HG02981 (cell line): ENCODE measurements around the gene TERB1.
A peak's percentile ranks its signal among the peaks of the same experiment; 100 is the strongest.
"Not testable (repeated sequence)": the region's sequence is repeated elsewhere in the genome, so short reads cannot be mapped to it uniquely, and the experiment has no call there.

Experiments used
- ATAC-seq: cut with Tn5 transposase; IDR thresholded peaks from one replicate; pipeline ENCODE4 v1.9.1; 2021; ENCODE audit warnings: mild to moderate bottlenecking, moderate library complexity; ENCODE audit not compliant: unreplicated experiment

TERB1 gene

GRCh38 chr16:66830422-66831404 lies 29.3 kb upstream of the TERB1 start, which contains the start of gene NAE1:
Gene NAE1 (minus strand): TSS chr16:66830976. CDS start chr16:66830899, 77 bp downstream.
- peak; percentile 91 for ATAC-seq

DNA sequence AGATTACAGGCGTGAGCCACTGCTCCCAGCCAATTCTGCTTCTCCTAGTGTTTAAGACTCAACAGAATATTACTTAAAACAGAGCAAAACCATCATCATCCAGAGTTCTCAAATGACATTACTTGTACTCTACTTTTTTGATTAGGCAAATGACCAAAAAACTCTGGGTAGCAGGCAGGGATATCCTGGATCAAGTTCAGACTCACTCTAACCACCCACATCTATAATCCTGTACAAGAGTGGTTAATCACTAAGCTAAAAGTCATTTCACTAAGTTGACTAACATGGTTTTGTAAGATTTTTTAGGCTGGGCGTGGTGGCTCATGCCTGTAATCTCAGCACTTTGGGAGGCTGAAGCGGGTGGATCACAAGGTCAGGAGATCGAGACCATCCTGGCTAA lies 22.6 kb upstream of the TERB1 start:
- ATAC-seq, result no peak

DNA sequence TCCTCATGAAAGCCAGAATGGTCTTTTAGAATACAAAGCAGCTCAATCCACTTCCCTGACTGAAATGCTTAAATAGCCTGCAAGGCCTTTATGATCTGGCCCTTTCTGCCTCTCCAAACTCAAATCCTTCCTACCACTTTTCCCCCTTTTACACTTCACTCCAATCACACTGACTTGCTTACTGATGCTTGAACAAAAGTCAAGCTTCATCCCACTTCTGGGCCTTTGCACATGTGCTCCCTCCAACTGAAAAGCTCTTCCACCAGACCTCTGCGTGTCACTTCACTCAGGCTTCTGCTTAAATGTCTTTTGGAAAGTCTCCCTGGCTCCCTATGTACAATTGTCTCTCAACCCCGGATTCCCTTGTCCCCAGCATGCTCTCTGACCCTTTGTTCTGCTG lies 13.3 kb upstream of the TERB1 start:
- no peak for ATAC-seq

DNA sequence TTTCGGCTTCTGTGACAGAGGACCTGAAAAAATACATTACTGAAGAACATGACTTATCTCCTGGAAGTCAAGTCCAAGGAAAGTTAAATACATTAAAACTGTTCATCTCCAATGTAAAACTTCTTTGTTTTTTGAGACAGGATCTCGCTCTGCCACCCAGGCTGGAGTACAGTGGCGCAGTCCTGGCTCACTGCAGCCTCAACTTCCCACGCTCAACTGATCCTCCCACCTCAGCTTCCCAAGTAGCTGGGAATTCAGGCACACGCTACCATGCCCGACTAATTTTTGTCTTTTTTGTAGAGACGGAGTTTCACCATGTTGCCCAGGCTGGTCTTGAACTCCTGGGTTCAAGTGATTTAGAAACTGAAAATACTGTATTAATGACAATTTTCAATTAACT lies 9.7 kb upstream of the TERB1 start:
- no peak for ATAC-seq

DNA sequence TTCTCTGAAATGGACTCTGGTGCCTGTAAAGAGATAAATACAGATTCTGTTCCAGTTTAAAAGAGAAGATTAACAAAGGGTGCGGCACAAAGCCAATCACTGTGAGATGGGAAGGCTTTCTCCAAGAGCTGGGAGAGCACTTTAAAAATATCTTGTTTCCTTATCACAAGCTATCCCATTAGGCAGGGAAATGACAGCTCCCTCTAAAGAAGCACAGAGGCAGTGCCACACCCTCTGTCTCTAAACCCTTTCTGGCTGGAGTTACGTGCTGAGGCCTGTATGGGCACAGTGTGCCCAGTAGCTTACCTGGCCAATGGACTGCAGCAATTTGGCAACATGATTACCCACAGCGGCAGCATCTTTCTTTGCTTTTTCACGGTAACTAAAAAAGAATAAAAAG lies 9.0 kb upstream of the TERB1 start:
- ATAC-seq, result no peak

GRCh38 chr16:66809765-66810164 lies 8.4 kb upstream of the TERB1 start:
- no peak for ATAC-seq

DNA sequence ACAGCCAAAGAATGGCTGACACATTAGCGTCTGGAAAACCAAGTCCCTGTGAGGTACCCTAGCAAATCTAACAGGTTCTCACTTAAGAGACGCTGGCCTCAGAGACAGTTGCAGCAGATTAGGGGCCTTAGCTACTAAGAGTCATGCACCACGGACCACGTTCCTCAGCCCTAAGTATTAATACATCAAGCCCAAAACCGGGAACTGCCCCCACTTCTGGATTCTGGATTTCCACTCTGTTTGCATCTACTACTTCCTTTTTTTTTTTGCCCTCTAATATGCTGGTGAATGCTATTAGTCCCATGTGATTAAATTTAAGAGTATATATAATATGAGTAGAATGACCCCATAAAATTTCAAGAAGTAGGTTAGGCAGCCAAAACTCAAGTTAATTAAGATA lies 775 bp upstream of the TERB1 start:
- no peak for ATAC-seq

DNA sequence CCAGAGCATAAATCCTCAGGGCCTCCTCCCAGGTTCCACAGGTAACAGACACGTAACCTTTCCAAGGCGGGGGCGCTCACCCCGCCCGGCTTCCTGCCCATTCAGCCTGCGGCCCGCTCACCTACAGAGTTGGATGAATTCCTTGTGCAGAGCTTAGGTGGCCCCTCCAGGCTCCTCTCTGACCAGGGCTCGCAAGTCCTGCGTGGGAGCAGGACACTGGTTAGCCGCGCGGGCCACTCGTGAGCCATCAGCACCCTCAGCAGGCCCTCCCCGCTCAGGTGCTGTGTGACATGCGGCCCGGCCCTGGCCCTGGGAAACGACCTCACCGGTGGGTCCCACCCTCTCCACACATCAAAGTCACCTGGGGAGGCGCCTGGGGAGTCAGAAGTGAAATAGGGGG lies 528 bp downstream of the TERB1 start:
- ATAC-seq, result no peak

DNA sequence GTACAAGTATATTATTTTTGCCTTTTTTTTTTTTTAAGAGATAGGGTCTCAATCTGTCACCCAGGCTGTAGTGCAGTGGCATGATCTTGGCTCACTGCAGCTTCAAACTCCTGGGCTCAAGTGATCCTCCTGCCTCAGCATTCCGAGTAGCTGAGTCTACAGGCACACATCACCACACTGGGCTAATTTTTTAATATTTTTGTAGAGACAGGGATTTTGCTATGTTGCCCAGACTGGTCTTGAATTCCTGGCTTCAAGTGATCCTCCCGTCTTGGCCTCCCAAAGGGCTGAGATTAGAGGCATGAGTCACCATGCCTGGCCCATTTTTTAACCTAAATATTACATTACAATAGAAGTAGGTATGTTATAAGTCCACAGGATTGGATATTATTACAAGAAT lies 3.2 kb downstream of the TERB1 start:
- no peak for ATAC-seq

DNA sequence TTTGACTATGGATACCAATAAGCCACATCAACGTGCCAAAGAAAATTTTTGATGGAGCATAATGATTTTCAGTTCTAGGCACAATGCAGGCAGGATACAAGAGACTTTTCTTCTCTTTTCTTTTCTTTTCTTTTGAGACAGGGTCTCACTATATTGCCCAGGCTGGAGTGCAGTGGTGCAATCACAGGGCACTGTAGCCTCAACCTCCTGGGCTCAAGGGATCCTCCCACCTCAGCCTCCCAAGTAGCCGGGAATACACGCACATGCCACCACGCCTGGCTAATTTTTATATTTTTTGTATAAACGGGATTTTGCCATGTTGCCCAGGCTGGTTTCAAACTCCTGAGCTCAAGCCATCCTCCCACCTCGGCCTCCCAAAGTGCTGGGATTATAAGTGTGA lies 7.4 kb downstream of the TERB1 start:
- not testable (repeated sequence) for ATAC-seq

- ATAC-seq, result no peak
Observed at GRCh38 chr16:66790130-66790733, 11.2 kb downstream of the TERB1 start.

DNA sequence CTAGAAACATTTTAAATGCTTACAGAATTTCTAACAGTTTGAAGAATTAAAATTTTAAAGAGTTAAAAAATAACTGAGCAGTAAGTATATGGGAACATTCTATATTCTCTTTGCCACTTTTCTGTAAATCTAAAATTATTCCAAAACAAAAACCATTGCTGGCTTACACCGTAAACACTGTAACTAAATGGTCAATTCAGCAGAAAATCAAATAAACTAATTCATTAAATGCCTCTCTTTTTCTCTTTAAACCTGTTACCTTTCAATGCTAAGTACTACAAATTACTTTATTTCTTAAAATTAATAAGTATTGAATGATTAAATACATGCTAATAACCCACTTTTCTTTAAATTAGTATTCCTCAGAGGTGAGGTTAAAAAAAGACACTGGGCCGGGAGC lies 14.0 kb downstream of the TERB1 start:
- no peak for ATAC-seq

- no peak for ATAC-seq
Observed at GRCh38 chr16:66786551-66786950, 14.8 kb downstream of the TERB1 start.

DNA sequence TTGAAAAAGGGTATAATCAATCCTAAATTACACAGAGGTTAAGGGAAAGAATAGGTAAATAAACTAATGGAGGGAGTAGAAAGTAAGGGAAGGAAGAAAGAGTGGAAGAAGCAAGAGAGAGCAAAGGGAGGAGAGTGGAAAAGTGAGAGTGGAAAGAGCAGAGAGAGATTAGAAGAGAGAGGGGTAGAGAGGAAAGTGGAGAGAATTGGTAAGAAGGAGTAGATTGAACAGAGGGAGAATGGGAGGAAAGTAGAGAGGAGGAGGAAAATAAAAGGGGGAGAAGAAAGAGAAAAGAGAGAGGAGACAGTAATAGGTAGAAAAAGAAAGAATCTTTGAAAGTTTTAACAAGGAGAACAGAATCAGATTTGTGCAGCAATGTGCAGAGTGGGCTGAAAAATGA lies 24.9 kb downstream of the TERB1 start:
- ATAC-seq, result no peak

- no peak for ATAC-seq
Observed at GRCh38 chr16:66774981-66775380, 26.4 kb downstream of the TERB1 start.

- no peak for ATAC-seq
Observed at GRCh38 chr16:66758086-66758485, 43.3 kb downstream of the TERB1 start.

GRCh38 chr16:66754819-66755218 lies 46.6 kb downstream of the TERB1 start:
- ATAC-seq, result no peak

GRCh38 chr16:66754211-66754610 lies 47.2 kb downstream of the TERB1 start:
- no peak for ATAC-seq

- no peak for ATAC-seq
Observed at GRCh38 chr16:66752958-66753357, 48.4 kb downstream of the TERB1 start.

DNA sequence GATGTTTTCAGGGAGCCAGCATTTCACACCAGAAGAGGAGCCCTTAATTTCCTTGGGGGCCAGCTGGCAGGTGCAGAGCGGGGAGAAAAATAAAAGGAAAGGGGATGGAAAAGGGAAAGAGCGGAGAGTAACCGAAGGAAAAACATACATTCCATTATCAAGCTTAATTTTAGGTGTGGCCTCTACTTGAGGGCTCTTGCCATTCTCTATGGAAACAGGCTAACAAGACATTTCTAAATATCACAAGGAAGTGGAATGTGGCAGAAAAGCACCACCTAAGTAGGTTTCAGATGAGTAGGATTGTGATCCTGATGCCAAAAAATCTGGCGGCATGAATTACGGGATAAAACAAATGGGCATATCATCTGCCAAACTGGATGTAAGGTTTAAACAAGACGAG lies 49.0 kb downstream of the TERB1 start:
- ATAC-seq, result no peak

DNA sequence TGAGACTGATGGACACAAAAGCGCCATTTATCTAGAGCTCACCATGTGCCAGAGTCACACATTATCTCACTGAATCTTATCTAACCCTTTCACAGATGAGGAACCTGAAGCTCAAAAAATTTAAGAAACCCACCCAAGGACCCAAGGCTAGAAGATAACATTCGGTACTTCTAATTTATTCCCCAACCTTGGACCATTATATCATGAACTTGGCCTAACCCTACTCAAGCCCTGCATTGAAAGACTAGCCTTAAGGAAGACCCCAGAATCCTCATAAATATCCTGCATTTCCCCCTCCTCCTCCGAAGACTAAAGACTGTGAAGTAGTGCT lies 49.4 kb downstream of the TERB1 start:
- no peak for ATAC-seq

GRCh38 chr16:66751303-66751991 lies 49.9 kb downstream of the TERB1 start, which contains the start of gene DYNC1LI2:
Gene DYNC1LI2 (minus strand): TSS chr16:66751609. CDS start chr16:66751591, 18 bp downstream.
- peak; percentile 84 for ATAC-seq
